ENCODE results near the gene CNOT4.
"Not testable (repeated sequence)": the region's sequence is repeated elsewhere in the genome, so short reads cannot be mapped to it uniquely, and the experiment has no call there.

DNA sequence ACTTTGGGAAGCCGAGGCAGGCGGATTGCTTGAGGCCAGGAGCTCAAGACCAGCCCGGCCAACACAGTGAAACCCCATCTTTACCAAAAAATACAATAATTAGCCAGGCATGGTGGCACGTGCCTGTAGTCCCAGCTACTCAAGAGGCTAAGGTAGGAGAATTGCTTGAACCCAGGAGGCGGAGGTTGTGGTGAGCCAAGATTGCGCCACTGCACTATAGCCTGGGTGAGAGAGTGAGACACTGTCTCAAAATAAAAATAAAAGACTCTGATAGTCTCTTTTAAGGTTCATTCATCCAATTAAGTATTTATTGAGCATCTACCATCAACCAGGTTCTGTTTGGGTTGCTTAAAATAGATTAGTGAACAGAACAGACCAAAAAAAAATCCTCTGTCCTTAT, 12.7 kb downstream of the CNOT4 start:
- not testable (repeated sequence) for TF ChIP-seq POLR2AphosphoS5, CTCF (IDR thresholded peaks at IDR 0.05)
